Measurements from ENCODE around the gene RBMS3.

Gene RBMS3

DNA sequence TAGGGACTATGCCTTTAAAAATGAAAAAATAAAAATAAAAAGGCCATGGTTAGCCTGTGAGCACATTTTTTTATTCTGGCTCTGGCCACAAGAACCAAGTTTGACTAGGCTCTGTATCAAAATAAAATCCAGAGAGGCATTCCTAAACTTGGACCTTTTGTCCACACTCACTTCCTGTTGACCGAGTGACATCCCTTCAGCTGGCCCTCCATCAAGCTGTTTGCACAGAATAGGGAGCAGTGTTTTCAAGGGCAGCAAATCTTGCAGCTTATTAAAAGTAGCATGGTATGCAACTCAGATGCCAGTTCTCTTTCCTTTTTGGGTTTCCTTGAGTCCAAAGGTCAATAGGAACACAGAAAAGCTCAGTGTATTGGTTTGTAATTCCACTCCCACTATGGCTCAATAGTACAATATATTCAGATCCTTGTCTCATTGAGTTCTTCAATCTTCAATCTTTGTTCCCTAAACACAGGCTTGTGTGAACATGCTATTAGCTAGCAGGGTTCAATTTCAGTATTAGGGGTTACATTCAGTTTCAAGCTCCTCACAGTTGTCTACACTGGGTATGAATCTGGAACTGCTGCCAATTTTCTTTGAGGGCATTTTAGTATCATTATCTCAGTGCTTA lies 244.5 kb downstream of the RBMS3 start:
- DNase-seq (ENCODE audit: low read depth in 2 of 2): no peak

DNA sequence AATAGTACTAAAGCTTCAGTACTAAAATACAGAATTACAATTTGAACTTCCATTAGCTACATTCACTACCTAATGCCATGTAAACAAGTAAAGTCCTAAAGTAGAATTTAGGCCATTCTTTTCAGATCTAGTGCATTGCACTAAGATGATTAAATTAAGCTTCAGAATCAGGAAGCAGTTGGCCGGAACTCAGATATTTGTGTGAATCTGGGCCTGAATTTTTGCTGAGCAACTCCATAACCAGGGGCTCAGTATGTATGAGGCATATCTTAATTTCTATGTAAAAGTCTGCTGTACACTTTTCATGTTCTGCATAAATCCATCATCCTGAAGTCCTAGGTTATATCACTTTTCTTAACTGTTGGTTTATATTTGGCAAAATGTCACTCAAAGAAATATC lies 246.4 kb downstream of the RBMS3 start:
- no peak for DNase-seq (ENCODE audit: low read depth in 2 of 2)

DNA sequence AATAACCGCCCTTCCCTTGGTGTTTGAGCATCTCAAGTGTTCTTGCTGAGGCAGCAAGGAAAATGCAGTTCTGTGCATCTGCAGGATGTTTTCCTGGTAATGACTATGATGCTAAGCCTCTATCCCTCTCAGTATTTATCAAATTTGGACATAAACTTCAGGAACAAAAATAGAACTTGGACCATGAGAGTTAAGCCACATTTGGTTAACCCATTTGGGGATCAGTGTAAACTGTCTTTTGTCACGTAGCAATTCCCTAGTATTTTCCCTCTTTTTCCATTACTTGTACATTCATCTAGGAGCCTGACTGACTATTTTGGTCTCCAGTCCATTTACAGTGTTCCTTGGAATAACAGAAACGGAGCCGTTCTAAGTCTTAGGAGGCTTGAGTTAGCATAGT lies 250.8 kb downstream of the RBMS3 start:
- DNase-seq (ENCODE audit: low read depth in 2 of 2): no peak

DNA sequence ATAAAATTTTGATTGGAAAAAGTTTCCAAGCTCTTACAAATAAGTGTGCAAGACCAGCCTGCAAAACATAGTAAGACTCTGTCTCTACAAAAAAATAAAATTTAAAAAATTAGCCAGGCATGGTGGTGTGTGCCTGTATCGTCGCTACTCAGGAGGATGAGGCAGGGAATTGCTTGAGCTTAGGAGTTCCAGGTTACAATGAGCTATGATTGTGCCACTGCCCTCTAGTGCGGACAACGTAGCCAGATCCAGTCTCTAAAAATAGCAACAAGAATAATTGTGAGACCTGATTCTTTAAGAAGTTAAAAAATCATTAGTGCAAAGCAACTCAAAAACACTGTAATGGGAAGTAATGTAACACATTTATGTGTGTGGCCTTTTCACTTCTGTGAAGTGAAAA lies 251.6 kb downstream of the RBMS3 start:
- no peak for DNase-seq (ENCODE audit: low read depth in 2 of 2)

DNA sequence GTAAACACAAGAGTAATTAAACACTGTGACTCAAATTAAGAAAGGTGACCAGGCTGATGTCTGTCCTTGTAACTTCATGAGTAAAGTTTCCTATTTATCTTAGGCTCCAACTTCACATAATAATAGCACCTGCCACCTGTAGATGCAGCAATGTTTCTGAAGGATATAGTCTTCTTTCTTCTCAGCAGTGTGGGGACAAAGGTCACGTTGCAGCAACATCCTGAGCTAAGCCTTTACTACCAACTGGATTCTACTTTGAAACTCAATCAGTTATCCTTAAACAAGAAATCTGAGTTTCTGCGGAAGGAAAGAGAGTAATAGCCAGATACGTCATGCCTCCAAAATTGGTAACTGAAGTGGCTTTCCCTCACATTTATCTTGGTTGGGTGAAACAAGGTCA lies 253.1 kb downstream of the RBMS3 start:
- DNase-seq (ENCODE audit: low read depth in 2 of 2): no peak

DNA sequence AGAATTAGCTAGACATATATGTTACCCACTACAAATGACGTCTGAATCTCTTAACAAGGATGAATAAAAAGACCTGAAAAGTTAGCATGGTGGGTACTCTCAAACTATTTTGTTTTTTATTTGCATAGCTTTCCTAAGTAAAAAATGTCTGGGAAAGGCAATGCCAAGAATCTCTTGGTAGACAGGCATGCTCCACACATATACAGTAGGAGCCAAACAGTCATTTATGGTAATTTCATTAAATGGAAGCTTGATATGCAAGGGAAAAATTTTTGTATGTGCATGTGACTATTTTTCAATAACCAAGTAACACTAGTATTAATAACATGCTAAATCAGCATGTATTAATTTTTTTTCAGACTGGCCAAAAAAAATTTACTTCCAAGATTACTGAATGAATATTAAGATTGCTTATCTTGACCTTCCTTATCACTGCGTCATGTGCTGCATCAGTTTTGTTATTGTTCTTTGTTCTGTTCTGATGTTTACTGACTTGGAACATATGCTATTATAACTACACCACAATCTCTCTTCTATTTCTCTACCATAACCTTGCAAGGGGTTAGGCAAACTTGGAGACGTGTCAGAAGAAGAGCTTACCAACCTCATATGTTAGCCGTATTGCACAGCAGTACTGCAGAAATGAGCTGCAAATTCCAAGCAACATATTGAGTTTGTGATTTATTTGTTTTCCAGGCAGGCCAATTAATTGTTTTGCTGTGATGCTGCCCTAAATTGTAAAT lies 255.3 kb downstream of the RBMS3 start:
- DNase-seq (ENCODE audit: low read depth in 2 of 2): no peak

DNA sequence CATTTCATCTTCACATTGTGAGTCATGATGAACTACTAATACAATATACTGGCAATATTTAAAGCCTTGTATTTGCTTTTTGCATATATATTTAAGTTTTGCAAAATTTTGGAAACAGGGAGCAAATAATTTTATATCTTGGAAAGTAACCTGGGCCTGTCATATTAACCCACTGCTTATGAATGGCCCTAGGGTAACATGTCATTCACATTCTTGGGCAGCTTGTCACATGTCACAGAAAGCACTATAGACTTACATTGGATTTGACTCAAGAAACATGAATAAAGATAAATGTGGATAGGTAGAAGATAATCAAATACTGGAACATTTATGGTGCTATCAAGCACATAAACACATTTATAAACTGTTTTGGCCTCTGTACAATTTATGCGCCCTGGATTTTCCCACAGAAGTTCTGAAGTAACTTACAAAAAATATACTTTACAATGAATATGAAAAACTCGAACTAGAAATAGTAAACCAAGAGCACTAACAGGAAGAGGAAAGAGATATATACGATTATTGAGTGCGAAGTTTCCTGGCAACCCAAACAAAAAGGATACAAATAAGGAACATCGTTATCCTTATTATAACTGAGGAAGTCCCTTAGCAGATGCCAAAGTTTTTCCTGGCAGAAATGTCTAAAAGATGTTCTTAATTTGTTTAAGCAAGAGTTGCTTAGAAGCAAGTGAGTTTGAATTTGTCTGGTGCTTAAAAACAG lies 257.2 kb downstream of the RBMS3 start:
- no peak for DNase-seq (ENCODE audit: low read depth in 2 of 2)

DNA sequence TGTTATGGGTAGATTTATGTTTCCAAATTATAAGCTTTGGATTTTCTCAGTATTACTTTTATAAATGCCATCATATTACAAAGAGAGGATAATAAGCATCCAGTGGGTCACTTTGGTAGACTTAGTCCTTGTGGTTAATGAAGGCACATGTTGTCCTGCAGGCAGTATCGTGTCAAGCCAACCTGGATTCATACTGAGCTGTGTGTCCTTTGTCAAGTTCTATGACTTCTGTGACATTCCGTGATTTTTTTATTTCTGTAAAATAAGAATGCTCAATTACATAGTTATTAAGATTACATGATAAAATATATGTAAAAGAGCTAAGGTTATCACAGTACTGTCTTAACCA lies 257.7 kb downstream of the RBMS3 start:
- DNase-seq (ENCODE audit: low read depth in 2 of 2): no peak

DNA sequence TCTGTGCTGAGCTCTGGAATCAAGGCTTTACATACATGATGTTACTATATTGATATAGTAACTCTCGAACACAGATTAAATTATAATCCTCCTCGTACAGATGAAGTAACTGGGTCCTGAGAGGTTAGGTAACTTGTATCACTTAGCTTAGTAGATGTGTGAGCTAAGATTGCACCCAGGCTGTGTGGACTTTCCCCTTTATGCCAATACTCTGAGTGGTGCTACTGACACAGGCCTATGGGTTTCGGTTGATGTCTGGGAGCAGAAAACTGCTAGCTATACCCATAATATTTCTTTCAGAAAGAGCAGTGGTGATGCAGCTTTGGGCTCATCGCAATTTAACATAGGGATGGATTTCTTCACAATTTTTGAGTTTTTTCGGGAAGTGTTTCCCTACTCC lies 259.7 kb downstream of the RBMS3 start:
- no peak for DNase-seq (ENCODE audit: low read depth in 2 of 2)

DNA sequence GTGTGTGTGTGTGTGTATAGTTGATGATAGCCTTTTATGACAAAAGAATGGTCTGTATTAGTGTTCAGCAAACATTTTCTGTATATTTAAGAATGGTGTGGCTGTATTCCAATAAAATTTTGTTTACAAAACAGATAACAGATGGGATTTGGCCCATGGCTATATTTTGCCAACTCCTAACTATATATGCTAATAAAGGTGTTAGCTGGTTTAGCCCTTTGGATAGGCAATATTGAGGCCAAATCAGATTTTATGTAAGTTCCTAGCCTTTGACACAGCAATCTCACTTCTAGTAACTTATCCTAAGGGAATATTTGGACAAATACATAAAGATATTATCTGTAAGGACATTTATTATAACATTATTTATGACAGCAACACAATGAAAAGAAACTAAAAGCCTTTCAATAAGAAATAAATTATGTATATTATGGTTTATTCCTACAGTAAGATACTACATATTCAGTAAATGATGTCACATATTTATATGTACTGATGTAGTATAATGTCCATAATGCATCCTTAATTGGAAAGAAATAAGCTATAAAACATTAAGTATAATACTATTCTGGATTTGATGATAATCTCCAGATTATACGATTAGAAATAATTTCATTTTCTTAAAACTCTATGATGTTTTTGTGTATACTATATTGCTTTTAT lies 264.0 kb downstream of the RBMS3 start:
- DNase-seq (ENCODE audit: low read depth in 2 of 2): no peak

DNA sequence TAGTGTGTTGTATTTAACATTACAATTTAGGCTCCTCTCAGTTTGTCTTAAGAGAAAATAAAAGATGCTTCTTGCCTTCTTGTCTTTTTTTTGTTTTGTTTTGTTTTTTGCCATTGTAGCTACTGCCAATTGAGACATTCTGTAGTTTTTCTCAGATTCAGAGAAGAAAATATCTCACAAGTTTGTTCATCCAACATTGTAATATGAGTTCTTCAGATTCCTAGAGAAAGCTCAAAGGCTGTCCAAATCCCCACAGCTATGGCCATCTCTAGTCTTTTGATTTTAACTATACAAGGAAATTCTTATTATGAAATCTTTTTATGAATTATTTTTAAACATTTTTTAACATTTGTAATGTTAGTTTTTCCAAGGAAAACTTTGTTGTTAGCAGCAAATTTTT lies 264.7 kb downstream of the RBMS3 start:
- no peak for DNase-seq (ENCODE audit: low read depth in 2 of 2)

DNA sequence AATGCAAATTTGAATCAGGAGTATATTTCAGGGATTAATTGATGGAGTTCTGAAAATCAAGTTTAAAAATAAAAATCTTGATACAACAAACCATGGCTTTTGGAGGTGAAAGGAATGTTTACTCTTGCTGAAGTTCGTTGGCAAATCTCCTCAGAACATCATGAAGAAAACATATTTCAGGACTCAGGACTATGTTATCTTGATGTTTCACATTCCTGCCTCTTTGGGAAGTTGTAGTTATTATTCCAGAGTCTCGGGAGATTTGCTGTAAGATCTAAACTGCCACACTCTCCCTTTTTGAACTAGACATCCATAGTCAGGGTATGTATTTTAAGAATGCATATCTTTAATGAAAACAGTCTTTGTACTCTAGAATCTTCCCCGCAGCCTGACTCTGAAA lies 271.2 kb downstream of the RBMS3 start:
- no peak for DNase-seq (ENCODE audit: low read depth in 2 of 2)

DNA sequence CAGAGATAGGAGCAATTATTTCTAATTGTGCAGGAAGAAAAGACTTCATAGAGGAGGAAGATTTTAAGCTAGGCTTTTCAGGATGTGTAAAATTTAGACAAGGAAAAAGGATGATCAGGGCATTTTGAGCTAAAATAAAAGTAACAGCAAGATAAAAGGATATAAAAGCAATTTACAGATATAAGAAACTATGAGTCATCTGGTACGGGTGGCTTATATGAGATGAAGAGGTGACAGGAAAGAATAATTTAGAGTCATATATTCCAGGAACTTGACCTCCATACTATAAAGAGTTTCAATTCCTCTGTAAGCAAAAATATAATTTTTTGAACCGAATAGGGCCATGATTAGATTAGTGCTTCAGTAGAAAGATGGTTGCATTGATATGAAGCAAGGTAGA lies 273.7 kb downstream of the RBMS3 start:
- no peak for DNase-seq (ENCODE audit: low read depth in 2 of 2)

DNA sequence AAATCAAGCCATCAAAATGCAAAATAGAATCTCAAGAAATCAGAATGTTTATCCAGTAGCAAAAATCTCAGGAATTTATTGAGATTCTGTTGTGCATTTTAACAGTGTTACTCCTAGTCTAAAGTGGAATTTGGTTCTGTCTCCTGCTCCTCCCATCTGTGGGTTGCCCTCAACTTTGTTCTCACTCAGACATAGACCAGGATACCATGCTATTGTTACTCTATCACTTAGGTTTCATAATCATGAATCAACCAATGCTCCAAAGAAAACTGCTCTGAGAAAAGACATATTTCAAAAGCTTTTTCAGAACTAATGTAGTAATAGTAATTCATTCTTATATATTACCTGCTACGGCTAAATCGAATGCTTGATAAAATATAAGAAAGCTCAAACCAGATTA lies 274.7 kb downstream of the RBMS3 start:
- DNase-seq (ENCODE audit: low read depth in 2 of 2): no peak

DNA sequence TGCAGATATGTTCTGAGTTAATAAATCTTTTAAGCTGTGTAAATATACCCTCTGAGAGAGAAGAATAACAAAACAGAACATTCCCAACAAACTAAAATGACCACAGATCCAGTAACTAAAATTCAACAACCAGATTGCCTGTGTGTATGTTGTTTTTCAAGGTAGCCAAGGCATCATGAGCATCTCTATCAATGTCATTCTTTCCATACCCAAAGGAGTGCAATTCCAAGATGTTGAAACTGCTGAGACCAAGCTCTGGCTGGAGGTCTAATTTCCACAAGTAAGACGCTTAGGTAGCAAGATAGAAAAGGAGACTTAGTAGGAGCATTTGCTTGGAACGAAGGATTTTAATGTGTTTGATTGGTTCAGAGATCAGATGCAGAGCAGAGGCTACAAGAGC lies 276.3 kb downstream of the RBMS3 start:
- no peak for DNase-seq (ENCODE audit: low read depth in 2 of 2)

DNA sequence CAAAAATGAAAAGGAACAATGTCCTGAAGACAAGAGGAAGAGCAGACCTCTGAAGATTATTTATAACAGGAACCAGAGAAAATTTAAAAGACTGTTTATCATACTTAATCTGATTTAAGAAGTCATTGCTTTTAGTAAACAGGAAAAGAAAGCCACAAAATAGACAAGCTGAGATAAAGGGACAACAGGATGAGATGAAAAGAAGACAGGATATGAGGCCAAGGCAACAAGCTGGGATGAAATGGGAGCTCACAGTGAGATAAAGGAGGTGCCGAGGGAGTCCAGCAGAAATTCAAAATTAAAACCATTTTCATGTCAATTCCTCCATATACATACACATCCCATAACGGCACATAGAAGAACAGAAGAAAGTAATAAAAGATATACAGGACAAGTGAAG lies 277.0 kb downstream of the RBMS3 start:
- DNase-seq (ENCODE audit: low read depth in 2 of 2): no peak

DNA sequence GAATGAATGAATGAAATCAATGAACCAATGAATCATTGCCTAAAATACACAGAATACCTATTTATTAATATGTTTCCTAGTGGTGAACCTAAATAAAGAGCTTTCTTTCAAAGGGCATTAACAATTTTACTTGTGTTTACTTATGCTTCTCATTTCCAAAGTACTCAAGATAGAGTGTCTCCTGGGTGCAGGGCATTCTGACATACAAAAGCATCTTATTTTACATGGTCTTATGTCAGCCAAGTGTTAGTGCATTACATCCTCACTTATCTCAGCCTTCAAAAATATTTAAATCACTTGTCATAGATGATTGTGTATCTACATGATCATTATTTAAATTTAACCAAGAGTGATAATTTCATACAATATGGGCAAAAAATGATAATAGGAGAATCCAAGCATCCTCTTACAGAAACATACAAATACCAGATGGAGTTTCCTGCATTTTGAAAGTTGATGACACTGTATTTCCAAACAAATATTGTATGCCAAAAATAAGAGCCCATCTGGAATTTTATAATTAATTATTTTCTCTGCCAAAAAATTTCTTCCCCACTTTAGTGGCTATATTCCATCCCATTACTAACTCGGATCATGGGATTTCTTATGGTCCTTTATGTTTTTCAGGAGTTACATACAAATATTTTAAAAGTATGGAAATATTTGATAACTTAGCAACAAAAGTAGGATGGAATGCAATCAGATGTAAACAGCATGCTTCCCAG lies 279.0 kb downstream of the RBMS3 start:
- no peak for DNase-seq (ENCODE audit: low read depth in 2 of 2)

DNA sequence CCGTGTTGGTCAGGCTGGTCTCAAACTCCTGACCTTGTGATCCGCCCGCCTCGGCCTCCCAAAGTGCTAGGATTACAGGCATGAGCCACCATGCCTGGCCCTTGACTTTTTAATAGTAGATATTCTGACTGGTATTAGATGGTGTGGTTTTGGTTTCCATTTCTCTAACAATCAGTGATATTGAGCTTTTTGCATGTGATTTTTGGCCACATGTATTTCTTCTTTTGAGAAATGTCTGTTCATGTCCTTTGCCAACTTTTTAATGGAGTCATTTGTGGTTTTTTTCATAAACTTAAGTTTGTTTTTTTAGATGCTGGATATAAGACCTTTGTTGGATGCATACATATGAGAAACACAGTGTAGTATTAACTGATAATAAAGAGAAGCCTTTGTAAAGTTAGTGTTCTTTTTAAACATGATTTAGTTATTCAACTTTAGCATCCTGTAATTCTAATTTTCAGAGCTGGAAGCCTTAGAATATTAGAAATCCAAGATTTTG lies 280.8 kb downstream of the RBMS3 start:
- DNase-seq (ENCODE audit: low read depth in 2 of 2): no peak

DNA sequence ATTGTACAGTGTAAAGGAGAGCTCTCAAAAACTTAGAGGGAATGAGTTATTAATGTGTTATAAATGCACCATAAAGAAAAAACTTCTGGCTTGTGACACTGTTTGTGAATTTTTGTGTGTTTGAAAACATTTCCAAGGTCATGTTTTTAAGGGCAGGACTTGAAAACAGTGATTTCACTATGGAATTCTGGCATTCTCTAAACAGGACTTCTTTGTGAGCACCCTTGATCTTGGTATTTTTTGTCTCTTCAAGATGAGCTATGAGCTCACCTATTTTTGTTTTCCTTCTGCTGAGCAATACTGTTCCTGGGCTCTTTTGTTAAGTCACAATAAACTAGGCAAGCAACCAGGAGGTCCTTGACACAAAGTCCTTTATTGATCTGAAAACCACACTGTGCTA lies 284.4 kb downstream of the RBMS3 start:
- DNase-seq (ENCODE audit: low read depth in 2 of 2): no peak

DNA sequence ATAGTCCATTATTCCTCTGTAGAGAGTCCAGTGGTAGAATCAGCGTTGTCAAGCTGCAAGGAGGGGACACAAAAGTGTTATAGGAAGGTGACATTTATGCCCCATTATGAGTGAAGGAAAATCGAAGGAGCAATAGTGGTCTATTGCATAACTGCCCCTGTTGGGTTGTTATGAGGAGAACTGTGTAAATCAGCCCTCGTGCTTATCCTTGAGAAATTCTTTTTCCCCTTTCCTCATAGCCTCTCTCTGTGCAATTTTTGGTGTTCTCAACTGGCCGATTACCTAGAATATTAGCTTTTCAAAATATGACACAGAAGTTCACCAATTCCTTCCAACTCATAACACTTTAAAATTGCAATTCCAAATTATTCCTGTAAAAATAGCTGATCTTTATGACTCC lies 286.6 kb downstream of the RBMS3 start:
- no peak for DNase-seq (ENCODE audit: low read depth in 2 of 2)

DNA sequence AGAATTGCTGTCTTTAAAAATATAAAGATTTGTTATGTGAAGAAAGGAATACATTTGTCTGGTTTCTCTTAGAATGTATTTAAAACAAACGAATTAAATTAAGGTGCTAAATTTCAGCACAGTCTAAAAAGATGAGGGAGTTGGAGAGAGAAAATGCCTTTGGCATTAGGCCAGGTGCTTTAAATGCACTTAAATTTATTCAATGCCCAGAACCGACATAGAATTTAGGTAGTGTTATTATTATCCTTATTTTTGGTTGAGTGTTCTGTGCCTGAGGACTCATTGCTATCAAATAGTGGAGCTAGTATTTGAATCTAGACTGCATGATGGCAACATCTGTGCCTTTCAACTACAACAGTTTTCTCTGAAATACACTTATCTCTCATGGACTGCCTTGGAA lies 287.5 kb downstream of the RBMS3 start:
- no peak for DNase-seq (ENCODE audit: low read depth in 2 of 2)

DNA sequence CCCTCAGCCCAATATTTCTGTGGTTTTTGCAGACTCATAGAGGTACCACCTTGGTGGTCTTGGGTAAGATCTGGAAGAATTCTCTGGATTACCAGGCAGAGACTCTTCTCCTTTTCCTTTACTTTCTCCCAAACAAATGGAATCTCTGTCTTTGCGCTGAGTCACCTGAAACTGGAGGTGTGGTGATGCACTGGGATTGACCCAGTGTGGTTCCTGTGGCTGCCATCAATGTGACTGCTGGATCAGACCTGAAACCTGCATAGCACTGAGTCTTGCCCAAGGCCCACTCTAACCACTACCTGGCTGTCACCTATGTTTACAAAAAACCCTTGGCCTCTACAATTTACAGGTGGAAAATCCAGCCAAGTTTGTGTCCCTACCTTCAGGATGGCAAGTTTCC lies 295.3 kb downstream of the RBMS3 start:
- DNase-seq (ENCODE audit: low read depth in 2 of 2): no peak
